Fibroblast of mammary gland (primary cell): ENCODE measurements around the gene SLC44A1.
A peak's percentile ranks its signal among the peaks of the same experiment; 100 is the strongest.

Source experiments
- DNase-seq: peaks from one replicate; pipeline ENCODE4 v3.0.0-alpha.2; 2010; ENCODE audit warnings: low read depth
- H3K4me3 ChIP-seq: 2 replicates; pipeline ENCODE4 v1.5.1; 2011; ENCODE audit warnings: low read depth, mild to moderate bottlenecking, low read length, moderate library complexity; ENCODE audit not compliant: control insufficient read depth
- CTCF ChIP-seq: conservative IDR thresholded peaks from 2 replicates; pipeline ENCODE4 v1.5.1; 2011; ENCODE audit warnings: low read depth, low read length, inconsistent platforms; ENCODE audit not compliant: control insufficient read depth, insufficient read depth

SLC44A1 gene

DNA sequence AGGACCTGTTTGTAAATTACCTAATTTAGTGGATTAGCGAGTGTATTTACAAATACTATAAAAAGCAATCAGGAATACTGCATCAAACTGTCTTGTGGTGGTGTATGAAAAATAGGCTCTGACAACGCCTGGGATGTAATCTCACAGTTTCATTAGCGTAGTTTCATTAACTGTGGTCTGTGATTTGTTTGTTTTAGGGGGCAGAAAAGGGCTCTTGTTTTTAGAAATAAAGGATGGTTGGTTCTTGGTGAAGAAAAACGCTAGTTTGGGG is 1.4 kb downstream of the SLC44A1 start:
- H3K4me3 ChIP-seq = peak overlapping the region; percentile 72
- no peak for TF ChIP-seq CTCF

DNA sequence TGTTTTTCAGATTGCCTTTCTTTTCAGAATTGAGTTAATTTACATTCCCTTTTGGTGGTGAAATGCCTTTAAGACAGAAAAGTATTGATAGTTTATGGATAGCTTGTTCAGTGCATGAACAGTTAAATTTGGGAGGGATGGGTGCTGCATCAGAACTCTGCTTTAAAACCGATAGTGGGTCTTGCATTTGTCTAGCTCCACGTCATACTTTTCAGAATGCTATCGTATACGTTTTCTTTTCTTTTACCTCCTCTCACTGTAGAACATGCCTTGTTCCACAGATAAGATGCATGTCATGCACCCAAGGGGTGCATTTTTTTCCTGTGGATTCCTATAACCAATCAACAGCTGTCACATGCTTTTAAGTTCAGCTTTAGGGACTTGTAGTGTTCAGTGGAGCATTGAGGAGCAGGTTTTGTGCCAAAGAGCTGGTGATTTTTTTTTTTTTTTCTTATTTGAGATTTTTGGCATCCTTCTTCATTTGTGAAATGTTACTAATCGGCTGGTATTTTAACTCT is 2.3 kb downstream of the SLC44A1 start:
- TF ChIP-seq CTCF = no peak
- peak overlapping the region; percentile 72 for H3K4me3 ChIP-seq
- DNase-seq = peak; percentile 30

More for the DNA sequence above, 1.4 kb downstream of the SLC44A1 start:
- DNase-seq = no peak

- TF ChIP-seq CTCF = no peak
- no peak overlapping the region for H3K4me3 ChIP-seq
Measured at GRCh38 chr9:105248691-105249090, 4.2 kb downstream of the SLC44A1 start.

DNA sequence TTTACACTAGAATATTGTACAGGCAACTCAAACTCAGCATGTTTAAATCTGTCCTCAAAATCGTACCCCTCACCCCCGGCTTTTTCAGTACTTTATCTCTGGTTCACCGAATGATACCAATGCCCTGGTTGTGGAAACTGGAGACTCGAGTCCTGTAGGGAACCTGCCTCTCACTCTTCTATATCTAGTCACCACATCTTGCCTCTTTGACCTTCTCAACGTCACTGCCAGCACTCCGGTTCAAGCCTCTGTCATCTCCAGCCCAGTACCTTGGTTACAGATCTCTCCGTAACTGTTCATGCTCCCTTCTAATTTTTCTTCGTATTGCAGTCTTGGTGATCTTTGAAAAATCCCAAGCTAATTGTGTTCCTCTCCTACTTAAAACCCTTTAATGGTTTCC is 6.7 kb downstream of the SLC44A1 start:
- TF ChIP-seq CTCF = no peak

More at GRCh38 chr9:105248691-105249090, 4.2 kb downstream of the SLC44A1 start:
- DNase-seq = no peak

DNA sequence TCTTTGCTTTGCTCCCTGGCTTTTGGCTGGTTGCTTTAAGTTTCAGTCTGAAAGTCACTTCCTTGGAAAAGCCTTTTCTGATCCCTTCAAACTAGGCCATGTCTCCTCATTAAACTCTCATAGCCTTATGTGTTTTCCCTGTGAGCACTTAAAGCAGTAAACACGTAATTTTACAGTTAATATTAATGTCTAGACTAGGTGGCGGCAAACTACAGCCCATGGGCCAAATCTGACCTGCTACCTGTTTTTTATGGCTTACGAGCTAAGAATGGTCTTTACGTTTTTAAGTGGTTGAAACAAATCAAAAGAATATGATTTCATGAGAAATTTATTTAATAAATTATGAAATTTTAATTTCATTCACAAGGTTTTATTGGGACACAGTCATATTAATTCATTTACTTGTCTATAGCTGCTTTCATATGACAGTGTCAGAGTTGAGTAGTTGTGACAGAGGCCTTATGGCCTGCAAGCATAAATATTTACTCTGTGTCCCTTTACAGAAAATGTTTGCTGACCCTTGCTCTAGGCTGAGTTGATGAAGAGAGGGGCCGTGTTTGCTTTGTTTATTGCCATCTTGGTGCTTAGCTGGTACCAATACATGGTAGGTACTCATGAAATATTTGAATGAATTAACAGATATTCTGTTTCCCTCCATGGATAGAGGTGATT is 7.4 kb downstream of the SLC44A1 start:
- no peak for TF ChIP-seq CTCF
- DNase-seq = no peak
- H3K4me3 ChIP-seq = no peak overlapping the region

More for the DNA sequence above, 6.7 kb downstream of the SLC44A1 start:
- no peak for DNase-seq
- no peak overlapping the region for H3K4me3 ChIP-seq

DNA sequence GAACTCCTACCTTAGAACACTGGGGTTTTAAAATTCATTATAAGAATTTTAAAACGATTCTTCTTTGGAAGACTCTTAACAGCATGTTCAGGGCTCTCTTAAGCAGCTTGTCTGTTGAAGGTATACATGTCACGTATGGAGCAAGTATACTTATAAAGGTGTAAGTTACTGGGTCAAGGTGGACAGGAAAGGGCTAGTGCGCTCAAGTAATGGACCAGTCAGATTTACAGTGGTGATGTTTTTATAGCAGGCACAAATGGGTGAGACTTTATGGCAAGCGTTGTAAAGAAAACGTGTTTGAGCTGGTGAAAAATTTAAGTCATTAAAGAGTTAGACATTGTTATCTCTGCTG is 7.9 kb downstream of the SLC44A1 start:
- TF ChIP-seq CTCF = no peak
- no peak overlapping the region for H3K4me3 ChIP-seq
- DNase-seq = no peak

- no peak for DNase-seq
- H3K4me3 ChIP-seq = no peak overlapping the region
- no peak for TF ChIP-seq CTCF
Measured at GRCh38 chr9:105254226-105254625, 9.8 kb downstream of the SLC44A1 start.
